LNCaP clone FGC (cell line): ENCODE data around the gene ASS1.

ENCODE experiments used
- DNase-seq: peaks from one replicate; pipeline ENCODE4 v3.0.0-alpha.2; 2011; ENCODE audit warnings: low read depth
- H3K4me3 ChIP-seq: 2 replicates; pipeline ENCODE4 v1.5.1; 2011; ENCODE audit warnings: mild to moderate bottlenecking, low read depth, low read length, control low read depth
- TF ChIP-seq, protein P1 (sequence below): IDR thresholded peaks from 2 replicates; pipeline ENCODE4 v1.5.1; 2012; ENCODE audit warnings: mild to moderate bottlenecking; ENCODE audit not compliant: control insufficient read depth, insufficient read depth; ENCODE audit errors: extremely low read depth

Gene ASS1

DNA sequence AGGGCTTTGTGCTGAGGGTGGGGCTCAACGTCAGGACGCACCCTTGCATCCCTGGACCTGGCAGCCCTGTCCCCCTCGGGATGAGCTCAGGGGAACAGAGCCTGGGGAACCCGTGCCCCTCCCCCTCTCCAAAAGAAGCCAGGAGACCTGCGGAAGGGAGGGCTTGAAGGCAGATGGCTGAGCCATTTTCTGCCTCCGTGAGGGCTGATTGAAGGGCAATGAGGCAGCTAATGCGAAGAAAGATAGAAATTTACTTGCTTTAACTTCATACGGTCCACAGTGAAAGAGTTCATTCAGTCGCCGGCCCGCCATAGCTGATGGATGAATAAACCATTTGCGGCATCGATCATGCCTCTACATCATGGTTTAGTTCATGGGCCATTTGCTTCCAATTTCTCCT is 28.8 kb downstream of the ASS1 start:
- DNase-seq = no peak
- no peak overlapping the region for H3K4me3 ChIP-seq
- TF ChIP-seq, protein P1, sequence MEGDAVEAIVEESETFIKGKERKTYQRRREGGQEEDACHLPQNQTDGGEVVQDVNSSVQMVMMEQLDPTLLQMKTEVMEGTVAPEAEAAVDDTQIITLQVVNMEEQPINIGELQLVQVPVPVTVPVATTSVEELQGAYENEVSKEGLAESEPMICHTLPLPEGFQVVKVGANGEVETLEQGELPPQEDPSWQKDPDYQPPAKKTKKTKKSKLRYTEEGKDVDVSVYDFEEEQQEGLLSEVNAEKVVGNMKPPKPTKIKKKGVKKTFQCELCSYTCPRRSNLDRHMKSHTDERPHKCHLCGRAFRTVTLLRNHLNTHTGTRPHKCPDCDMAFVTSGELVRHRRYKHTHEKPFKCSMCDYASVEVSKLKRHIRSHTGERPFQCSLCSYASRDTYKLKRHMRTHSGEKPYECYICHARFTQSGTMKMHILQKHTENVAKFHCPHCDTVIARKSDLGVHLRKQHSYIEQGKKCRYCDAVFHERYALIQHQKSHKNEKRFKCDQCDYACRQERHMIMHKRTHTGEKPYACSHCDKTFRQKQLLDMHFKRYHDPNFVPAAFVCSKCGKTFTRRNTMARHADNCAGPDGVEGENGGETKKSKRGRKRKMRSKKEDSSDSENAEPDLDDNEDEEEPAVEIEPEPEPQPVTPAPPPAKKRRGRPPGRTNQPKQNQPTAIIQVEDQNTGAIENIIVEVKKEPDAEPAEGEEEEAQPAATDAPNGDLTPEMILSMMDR = no peak

DNA sequence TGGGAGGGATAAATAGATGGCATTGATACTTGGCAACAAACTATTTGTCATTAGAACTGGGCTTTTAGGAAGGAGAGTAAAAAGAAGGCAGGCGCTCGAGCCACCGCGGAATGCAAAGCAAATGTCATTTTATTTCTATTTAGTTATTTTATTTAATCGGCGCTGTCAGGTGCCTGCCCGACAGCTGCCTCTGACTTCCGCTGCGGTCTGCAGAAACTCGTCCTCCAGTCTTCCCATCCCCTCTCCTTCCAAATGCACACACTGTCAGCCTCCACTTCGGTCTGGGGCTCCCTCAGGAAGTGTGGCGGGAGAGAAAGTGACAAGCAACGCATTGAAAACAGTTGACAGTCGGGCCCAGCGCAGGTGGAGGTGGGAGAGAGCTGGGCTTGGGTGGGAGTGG is 29.3 kb downstream of the ASS1 start:
- no peak for DNase-seq
- TF ChIP-seq, protein P1 = no peak
- H3K4me3 ChIP-seq = no peak overlapping the region

DNA sequence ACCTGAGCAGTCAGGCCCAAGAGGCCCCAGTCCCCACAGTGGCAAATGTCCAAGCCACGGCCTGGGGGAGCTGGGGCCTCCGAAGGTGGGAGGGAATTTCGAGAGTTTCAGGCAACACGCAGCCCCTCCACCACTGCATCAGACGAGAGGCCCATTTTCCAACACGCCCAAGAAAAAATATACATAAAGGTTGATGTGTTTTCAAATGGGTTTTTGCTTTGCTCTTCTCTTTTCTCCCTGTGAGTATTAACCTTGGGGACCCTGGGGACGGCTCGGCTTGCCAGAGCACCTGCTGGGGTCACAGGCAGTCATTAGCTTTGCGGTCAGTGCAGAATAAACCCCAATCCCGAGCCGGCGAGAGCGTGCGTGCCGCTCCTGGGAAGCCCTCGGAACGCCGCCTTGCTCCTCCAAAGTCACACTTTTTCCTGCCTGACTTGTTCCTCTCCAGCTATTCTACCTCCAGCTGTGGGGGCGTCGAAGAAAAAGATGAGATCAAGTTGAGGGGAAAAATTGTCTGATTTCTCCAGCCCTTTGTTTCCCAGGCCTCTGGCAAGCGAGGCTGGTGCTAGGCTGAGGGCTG is 31.5 kb downstream of the ASS1 start:
- no peak overlapping the region for H3K4me3 ChIP-seq
- TF ChIP-seq, protein P1 = no peak
- DNase-seq = no peak

DNA sequence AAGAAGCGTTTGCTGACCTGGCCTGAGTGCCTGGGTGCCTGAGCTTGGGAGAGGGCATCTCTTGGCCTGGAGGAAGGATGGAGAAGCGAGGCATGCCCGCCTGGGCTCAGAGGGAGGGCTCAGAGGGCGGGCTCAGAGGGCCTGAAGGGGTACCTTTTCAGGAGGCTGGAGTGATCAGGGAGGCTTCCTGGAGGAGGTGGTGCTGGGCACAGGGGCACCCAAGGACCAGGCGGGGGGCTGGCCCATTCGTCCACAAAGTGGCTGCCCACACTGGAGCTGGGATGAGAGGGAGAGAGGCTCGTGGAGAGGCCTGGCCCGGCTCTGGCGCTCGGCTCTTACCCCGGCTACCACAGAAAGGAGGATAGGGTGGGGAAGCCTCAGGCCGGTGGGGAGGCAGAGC is 32.8 kb downstream of the ASS1 start:
- no peak for DNase-seq
- TF ChIP-seq, protein P1 = no peak
- H3K4me3 ChIP-seq = no peak overlapping the region

DNA sequence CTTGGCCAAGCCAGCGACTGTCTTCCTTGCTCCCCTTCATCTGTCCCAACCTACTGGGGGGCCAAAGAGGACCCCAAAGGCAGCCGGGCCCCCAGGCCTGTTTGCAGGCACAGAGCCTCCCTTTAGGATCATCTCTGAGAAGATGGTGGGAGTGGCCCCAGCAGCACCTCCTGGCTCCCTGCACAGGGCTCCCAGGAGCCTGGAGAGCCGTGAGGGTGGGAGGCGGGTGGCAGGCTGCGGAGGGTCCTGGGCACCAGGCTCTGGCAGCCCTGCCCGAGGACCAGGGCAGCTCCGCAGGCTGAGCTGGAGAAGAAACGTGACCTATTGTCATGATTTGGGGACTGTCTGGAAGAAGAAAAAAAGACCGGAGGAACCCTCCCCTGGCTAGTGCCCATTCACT is 33.4 kb downstream of the ASS1 start:
- no peak for DNase-seq
- TF ChIP-seq, protein P1 = no peak
- no peak overlapping the region for H3K4me3 ChIP-seq

DNA sequence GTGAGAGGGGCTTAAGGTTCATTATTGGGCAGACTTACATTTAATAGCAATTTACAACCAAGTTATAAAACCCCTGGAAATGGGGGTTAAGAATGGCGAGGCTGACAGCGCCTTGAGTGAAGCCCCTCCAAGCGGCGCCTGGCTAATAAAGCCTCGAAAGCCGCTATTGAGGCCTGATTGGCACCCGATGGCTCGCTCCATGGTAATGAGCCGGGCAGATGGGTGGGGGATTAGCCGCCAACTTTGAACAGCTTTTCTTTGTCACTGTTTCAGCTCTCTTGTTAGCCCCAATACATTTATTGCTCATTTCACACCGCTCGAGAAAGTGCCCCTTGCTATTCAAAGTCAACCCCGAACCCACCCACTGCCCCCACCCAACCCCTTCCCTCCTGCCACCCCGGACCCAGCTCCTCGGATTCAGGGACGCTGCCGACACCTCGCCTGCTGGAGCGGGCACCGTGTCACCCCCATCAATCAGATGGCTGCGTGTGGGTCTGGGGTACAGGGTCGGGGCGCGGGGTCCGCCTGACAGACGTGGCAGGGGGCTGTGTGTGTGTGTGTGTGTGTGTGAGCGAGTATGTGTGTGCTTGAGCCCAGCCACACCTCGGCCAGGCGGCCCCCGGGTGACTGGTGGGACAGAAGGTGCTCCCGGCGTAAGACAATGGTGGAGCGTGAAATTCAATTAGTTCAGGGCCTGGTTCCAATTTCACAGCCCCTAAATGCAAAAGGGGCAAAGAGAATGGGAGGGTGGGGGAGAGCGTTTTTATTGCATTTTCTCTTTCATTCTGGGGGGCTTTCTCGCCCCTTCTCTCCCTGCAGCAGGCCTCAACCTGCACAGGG is 34.2 kb downstream of the ASS1 start:
- DNase-seq = no peak
- TF ChIP-seq, protein P1 = no peak
- no peak overlapping the region for H3K4me3 ChIP-seq
